Ovary (tissue), 9 donors: ENCODE results near the gene KIF26A. TPM values are rescaled to one million over a fixed set of nuclear protein-coding genes. Genes with fewer than 3 reads are reported as not detected.
A peak's percentile ranks its signal among the peaks of the same experiment; 100 is the strongest.

ENCODE experiments used
- DNase-seq, 5 donors: peaks; one replicate each; pipeline ENCODE4 v3.0.0-alpha.2; 2019 to 2020
- H3K27ac ChIP-seq, 2 donors: fragments of 200-600 bp; one replicate each; pipeline versions ENCODE4 v1.5.1 to v1.8.0; 2019 to 2022
- H3K27me3 ChIP-seq: fragments of 200-600 bp; one replicate; pipeline ENCODE4 v1.8.0; 2022
- H3K36me3 ChIP-seq: fragments of 200-600 bp; sonication (generic); one replicate; pipeline ENCODE4 v1.5.1; 2019
- H3K4me1 ChIP-seq: one replicate; pipeline ENCODE4 v1.8.1; 2013; ENCODE audit warnings: mild to moderate bottlenecking, moderate library complexity; ENCODE audit not compliant: insufficient read depth
- H3K4me3 ChIP-seq: fragments of 200-600 bp; sonication (generic); one replicate; pipeline ENCODE4 v1.5.1; 2017
- H3K9me3 ChIP-seq, 2 donors: fragments of 200-600 bp in 1 of 2; sonication (generic) in 1 of 2; one replicate each; pipeline versions ENCODE4 v1.5.1 to v1.8.1; 2013 to 2019; ENCODE audit warnings: mild to moderate bottlenecking in 1 of 2, moderate library complexity in 1 of 2
- CTCF ChIP-seq, 3 donors: fragments of 450-650 bp in 2 of 3; fragments of 200-600 bp in 1 of 3; IDR thresholded peaks; one replicate each; pipeline versions ENCODE4 v1.5.1 to v1.8.0; 2016 to 2022; ENCODE audit warnings: antibody characterized with exemption in 3 of 3, mild to moderate bottlenecking in 1 of 3
- EP300 ChIP-seq: sonication (generic); formaldehyde crosslinking; IDR thresholded peaks from one replicate; pipeline ENCODE4 v1.6.1; 2017; ENCODE audit warnings: antibody characterized with exemption
- POLR2A ChIP-seq: fragments of 450-650 bp; IDR thresholded peaks from one replicate; pipeline ENCODE4 v1.6.1; 2017; ENCODE audit warnings: antibody characterized with exemption, mild to moderate bottlenecking, moderate library complexity
- WGBS, 3 donors: extraction: QIAGEN DNeasy Blood & Tissue Kit in 1 of 3; methylation state at CpG; one replicate each; pipeline versions ENCODE4 v1.1.5 to v1.1.7; 2013 to 2017; 5-methylcytosine and 5-hydroxymethylcytosine counted together
- intact Hi-C, 4 donors: fragments of 100-400 bp; cut with DNase I; formaldehyde crosslinking; loops; one replicate each; pipeline versions ENCODE4 v1.11.0 to v1.15.1; 2022 to 2023
- polyA plus RNA-seq, 2 donors: library from polyadenylated mRNA; stranded (reverse); fragments of 200-250 nt in 1 of 2; fragments of 350-450 nt in 1 of 2; fragmentation: Illumina TruSeq in 1 of 2; extraction: RNeasy Lipid Tissue Mini Kit (QIAGEN cat#74804) in 1 of 2; gene quantifications; one replicate each; pipeline ENCODE4 v1.2.3, GENCODE V29; 2013 to 2014
- total RNA-seq, 7 donors: library from RNA; depleted of rRNA in 2 of 7; stranded (reverse); fragments of >200 nt in 2 of 7; fragmentation: NEBNext Ultra II Directional in 3 of 7; extraction: Animal tissue kit (Norgen Biotek cat#: 25700) in 3 of 7; gene quantifications; one replicate each; pipeline versions ENCODE4 v1.1.0 to v1.2.4, GENCODE V29; 2016 to 2023
- donor health status: DM: no; HTN: no; CAD: no; lungs with moderate emphysema.
- donor health status: DM: no; HTN: no; CAD: no.
- donor health status: Bipolar disorder and iron deficiency.
- donor health status: DM: yes; HTN: yes; CAD: no.
- donor health status: DM: no; HTN: no; CAD: no.
- donor health status: DM: yes; HTN: yes; CAD: no.

KIF26A gene
- total and polyA plus RNA-seq, 9 donors = 0.32 to 16.8 (median 5.8) TPM

- whole genome bisulfite sequencing, 3 donors = 47 to 69% (median 53%) methylated on average over 28 of the region's 28 CpGs
Measured at GRCh38 chr14:104171029-104171697, 32.8 kb downstream of the KIF26A start.

GRCh38 chr14:104171895-104172294, 33.5 kb downstream of the KIF26A start:
- Histone ChIP-seq H3K27ac (no peak overlapping the region), H3K36me3 (no peaks in the 10 kb centered on the region), H3K4me3 (no peak overlapping the region), H3K27me3 (no peaks in the 10 kb centered on the region), H3K9me3 (no peaks in the 10 kb centered on the region), H3K4me1 (peaks cover 8% of the 10 kb centered on the region)
- 5 to 51% (median 7%) methylated on average over 33 of the region's 33 CpGs for WGBS, 3 donors
- TF ChIP-seq CTCF (IDR thresholded peaks at IDR 0.05) (no peak), POLR2A (no peak), EP300 (no peak)
- DNase-seq = peak; percentile 74 to 86 (median 83)
- intact Hi-C loops = no loop called here

More at GRCh38 chr14:104171029-104171697, 32.8 kb downstream of the KIF26A start:
- DNase-seq = no peak
- no peaks in the 10 kb centered on the region for H3K36me3 ChIP-seq
- H3K27me3 ChIP-seq = no peaks in the 10 kb centered on the region
- H3K4me1 ChIP-seq = peaks cover 8% of the 10 kb centered on the region
- intact Hi-C loops = no loop called here
- TF ChIP-seq POLR2A (no peak), EP300 (no peak), CTCF (IDR thresholded peaks at IDR 0.05) (no peak)
- H3K9me3 ChIP-seq = no peaks in the 10 kb centered on the region
- H3K4me3 ChIP-seq = no peak overlapping the region
- H3K27ac ChIP-seq = no peak overlapping the region

GRCh38 chr14:104172349-104172748, 34.0 kb downstream of the KIF26A start:
- H3K4me1 ChIP-seq = peaks cover 8% of the 10 kb centered on the region
- no peaks in the 10 kb centered on the region for H3K27me3 ChIP-seq
- DNase-seq = no peak
- intact Hi-C loops = no loop called here
- no peaks in the 10 kb centered on the region for H3K36me3 ChIP-seq
- H3K27ac ChIP-seq = no peak overlapping the region
- 62 to 77% (median 64%) methylated on average over 13 of the region's 13 CpGs for WGBS, 3 donors
- no peaks in the 10 kb centered on the region for H3K9me3 ChIP-seq
- H3K4me3 ChIP-seq = no peak overlapping the region
- no peak for TF ChIP-seq EP300
- TF ChIP-seq CTCF (IDR thresholded peaks at IDR 0.05) = no peak
- no peak for TF ChIP-seq POLR2A

- no peaks in the 10 kb centered on the region for H3K36me3 ChIP-seq
Measured at GRCh38 chr14:104172880-104173279, 34.5 kb downstream of the KIF26A start.

GRCh38 chr14:104174051-104174450, 35.7 kb downstream of the KIF26A start:
- DNase-seq = no peak
- H3K9me3 ChIP-seq = no peaks in the 10 kb centered on the region
- no peak overlapping the region for H3K27ac ChIP-seq
- no peaks in the 10 kb centered on the region for H3K27me3 ChIP-seq
- intact Hi-C loops = no loop called here
- no peak overlapping the region for H3K4me3 ChIP-seq
- 95 to 96% (median 95%) methylated on average over 22 of the region's 22 CpGs for WGBS, 3 donors
- TF ChIP-seq EP300 (no peak), POLR2A (no peak), CTCF (IDR thresholded peaks at IDR 0.05) (no peak)
- H3K4me1 ChIP-seq = peaks cover 8% of the 10 kb centered on the region
- no peaks in the 10 kb centered on the region for H3K36me3 ChIP-seq

More at GRCh38 chr14:104172880-104173279, 34.5 kb downstream of the KIF26A start:
- 94 to 96% (median 96%) methylated on average over 26 to 27 of the region's 27 CpGs for WGBS, 3 donors
- intact Hi-C loops = no loop called here
- DNase-seq = no peak
- Histone ChIP-seq H3K4me1 (peaks cover 8% of the 10 kb centered on the region), H3K4me3 (no peak overlapping the region), H3K27ac (no peak overlapping the region), H3K9me3 (no peaks in the 10 kb centered on the region), H3K27me3 (no peaks in the 10 kb centered on the region)
- no peak for TF ChIP-seq EP300
